CD14-positive monocyte (primary cell): ENCODE results near the gene TRMO. TPM values are rescaled to one million over a fixed set of nuclear protein-coding genes. Genes with fewer than 3 reads are reported as not detected.

Experiments
- DNase-seq, 3 donors: peaks; one replicate each; pipeline ENCODE4 v3.0.0-alpha.2; 2011 to 2022
- H2AFZ ChIP-seq: 2 replicates; pipeline ENCODE4 v1.6.0; 2012; ENCODE audit warnings: mild to moderate bottlenecking, low read depth, low read length, inconsistent platforms; ENCODE audit not compliant: insufficient read depth, poor library complexity, severe bottlenecking
- H3K27ac ChIP-seq, 2 donors: 1 replicate in 1 of 2; 2 replicates in 1 of 2; pipeline ENCODE4 v1.5.1; 2012 to 2013; ENCODE audit warnings: low read length in 2 of 2, control low read depth in 1 of 2, inconsistent platforms in 1 of 2, low read depth in 1 of 2, mild to moderate bottlenecking in 1 of 2
- H3K27me3 ChIP-seq, 2 donors: one replicate each; pipeline versions ENCODE4 v1.6.0 to v1.6.1; 2011 to 2013; ENCODE audit warnings: low read length in 2 of 2; ENCODE audit not compliant: control insufficient read depth in 2 of 2, insufficient read depth in 2 of 2
- H3K36me3 ChIP-seq, 2 donors: replicated peaks in 1 of 2; 1 replicate in 1 of 2; 2 replicates in 1 of 2; pipeline versions ENCODE4 v1.5.1 to v1.6.1; 2012 to 2013; ENCODE audit warnings: low read length in 2 of 2, control low read depth in 1 of 2, inconsistent platforms in 1 of 2, mild to moderate bottlenecking in 1 of 2; ENCODE audit not compliant: insufficient read depth in 2 of 2, control insufficient read depth in 1 of 2
- H3K4me1 ChIP-seq, 2 donors: 1 replicate in 1 of 2; 2 replicates in 1 of 2; pipeline versions ENCODE4 v1.5.1 to v1.6.1; 2012 to 2013; ENCODE audit warnings: low read length in 2 of 2, control low read depth in 1 of 2, inconsistent platforms in 1 of 2, mild to moderate bottlenecking in 1 of 2, moderate library complexity in 1 of 2; ENCODE audit not compliant: insufficient read depth in 2 of 2, control insufficient read depth in 1 of 2
- H3K4me2 ChIP-seq: replicated peaks from 2 replicates; pipeline ENCODE3; 2012; ENCODE audit warnings: low read length, moderate library complexity, mild to moderate bottlenecking; ENCODE audit not compliant: poor library complexity, severe bottlenecking; ENCODE audit errors: extremely low read depth
- H3K4me3 ChIP-seq, 3 experiments: fragments of 200-600 bp in 1 of 3; sonication (generic) in 1 of 3; replicated peaks in 1 of 3; 1 replicate in 2 of 3; 2 replicates in 1 of 3; pipeline ENCODE4 v1.5.1; 2011 to 2013; ENCODE audit warnings: low read length in 3 of 3, mild to moderate bottlenecking in 3 of 3, control low read depth in 2 of 3, low read depth in 2 of 3, inconsistent platforms in 1 of 3, moderate library complexity in 1 of 3
- H3K79me2 ChIP-seq: 2 replicates; pipeline ENCODE4 v1.6.0; 2012; ENCODE audit warnings: mild to moderate bottlenecking, control low read depth, inconsistent platforms, low read length, moderate library complexity; ENCODE audit not compliant: insufficient read depth
- H3K9ac ChIP-seq: 2 replicates; pipeline ENCODE4 v1.6.0; 2017; ENCODE audit warnings: low read length, mild to moderate bottlenecking; ENCODE audit not compliant: insufficient read depth, poor library complexity, severe bottlenecking
- H3K9me3 ChIP-seq, 2 donors: replicated peaks in 1 of 2; 1 replicate in 1 of 2; 2 replicates in 1 of 2; pipeline versions ENCODE4 v1.5.1 to v1.6.1; 2012 to 2013; ENCODE audit warnings: low read length in 2 of 2, control low read depth in 1 of 2; ENCODE audit not compliant: control insufficient read depth in 1 of 2, insufficient read depth in 1 of 2
- H4K20me1 ChIP-seq: 2 replicates; pipeline ENCODE4 v1.6.0; 2012; ENCODE audit warnings: mild to moderate bottlenecking, low read length, control low read depth, moderate library complexity; ENCODE audit not compliant: insufficient read depth
- H3K27ac Mint-ChIP-seq, 7 donors: one replicate each; pipeline ENCODE4 v1.8.0; 2020; ENCODE audit warnings: mild to moderate bottlenecking in 7 of 7, mixed read lengths in 7 of 7, moderate library complexity in 6 of 7, inconsistent platforms in 2 of 7
- H3K27me3 Mint-ChIP-seq, 3 donors: one replicate each; pipeline ENCODE4 v1.8.0; 2021 to 2022; ENCODE audit warnings: low read depth in 3 of 3, mild to moderate bottlenecking in 3 of 3, mixed read lengths in 3 of 3, moderate library complexity in 3 of 3, inconsistent platforms in 1 of 3
- H3K36me3 Mint-ChIP-seq, 2 donors: one replicate each; pipeline ENCODE4 v1.8.0; 2020; ENCODE audit warnings: mixed read lengths in 2 of 2, inconsistent platforms in 1 of 2, mild to moderate bottlenecking in 1 of 2
- H3K4me1 Mint-ChIP-seq: one replicate; pipeline ENCODE4 v1.8.0; 2020; ENCODE audit warnings: mild to moderate bottlenecking, mixed read lengths
- H3K4me3 Mint-ChIP-seq, 2 donors: one replicate each; pipeline ENCODE4 v1.8.0; 2020; ENCODE audit warnings: mild to moderate bottlenecking in 2 of 2, mixed read lengths in 2 of 2, moderate library complexity in 1 of 2
- H3K9me3 Mint-ChIP-seq, 7 donors: one replicate each; pipeline ENCODE4 v1.8.0; 2020 to 2022; ENCODE audit warnings: mixed read lengths in 7 of 7, mild to moderate bottlenecking in 6 of 7, moderate library complexity in 6 of 7, inconsistent platforms in 2 of 7
- CTCF ChIP-seq: fragments of 200-600 bp; IDR thresholded peaks from one replicate; pipeline ENCODE4 v1.8.0; 2022; ENCODE audit warnings: antibody characterized with exemption, mild to moderate bottlenecking
- WGBS: methylation state at CpG from one replicate; pipeline ENCODE4 v1.1.5; 2013; ENCODE audit warnings: missing lambda C conversion rate; ENCODE audit not compliant: insufficient coverage; 5-methylcytosine and 5-hydroxymethylcytosine counted together
- intact Hi-C, 2 donors: fragments of 100-400 bp; cut with micrococcal nuclease; formaldehyde crosslinking; loops; one replicate each; pipeline versions ENCODE4 v1.15.0 to v1.15.1; 2023
- polyA plus RNA-seq, 3 donors: library from polyadenylated mRNA; depleted of rRNA in 1 of 3; unstranded in 2 of 3; stranded (reverse) in 1 of 3; fragments of 300-500 nt in 2 of 3; fragments of >200 nt in 1 of 3; fragmentation: Illumina TruSeq in 2 of 3; gene quantifications; 1 replicate in 2 of 3; 2 replicates in 1 of 3; pipeline ENCODE4 v1.2.3, GENCODE V29; 2012 to 2021

The TRMO gene
- polyA plus RNA-seq, 3 donors: 13.4 to 20.6 (median 13.5) TPM

GRCh38 chr9:97904725-97905124 is 17.6 kb downstream of the TRMO start:
- H3K4me3 Mint-ChIP-seq: no peak overlapping the region
- peak overlapping the region in 1 of 2 donors; percentile 95 for H3K27ac ChIP-seq
- H3K36me3 ChIP-seq: peaks cover 4 to 33% of the 10 kb centered on the region in 2 donors
- no peaks in the 10 kb centered on the region for H3K27me3 ChIP-seq
- H3K4me3 ChIP-seq: no peak overlapping the region
- H2AFZ ChIP-seq: no peak overlapping the region
- TF ChIP-seq CTCF: no peak
- H3K9me3 ChIP-seq: no peaks in the 10 kb centered on the region
- H3K4me1 ChIP-seq: peaks cover 53 to 64% of the 10 kb centered on the region in 2 donors
- H3K4me1 Mint-ChIP-seq: peaks cover 57% of the 10 kb centered on the region
- peaks cover 34 to 55% of the 10 kb centered on the region in 2 donors for H3K36me3 Mint-ChIP-seq
- H3K9me3 Mint-ChIP-seq: no peaks in the 10 kb centered on the region
- peaks cover 0 to 4% (median 0%) of the 10 kb centered on the region in 3 donors for H3K27me3 Mint-ChIP-seq
- peaks cover 12% of the 10 kb centered on the region for H4K20me1 ChIP-seq
- H3K4me2 ChIP-seq: peak overlapping the region; percentile 65
- DNase-seq: no peak
- intact Hi-C loops: loop anchor here in 1 of 2 donors (5.0 to 10.0 kb wide), 3 partner anchors 190 to 348 kb away; no protein-coding TSS in a partner anchor
- peaks cover 63% of the 10 kb centered on the region for H3K79me2 ChIP-seq
- H3K9ac ChIP-seq: no peak overlapping the region
- 87% methylated on average over 7 of the region's 9 CpGs for WGBS
- H3K27ac Mint-ChIP-seq: peak overlapping the region; percentile 83 to 95 (median 89)

GRCh38 chr9:97903177-97903576 is 19.1 kb downstream of the TRMO start:
- Mint-ChIP-seq H3K4me1 (peaks cover 45% of the 10 kb centered on the region), H3K9me3 (no peaks in the 10 kb centered on the region), H3K27me3 (peaks cover 0 to 4% (median 0%) of the 10 kb centered on the region in 3 donors), H3K36me3 (peaks cover 34 to 53% of the 10 kb centered on the region in 2 donors), H3K27ac (peak overlapping the region in 3 of 7 donors; percentile 54 to 65 (median 55)), H3K4me3 (no peak overlapping the region)
- Histone ChIP-seq H3K4me1 (peaks cover 41 to 50% of the 10 kb centered on the region in 2 donors), H3K27ac (peak overlapping the region in 1 of 2 donors; percentile 56), H3K27me3 (no peaks in the 10 kb centered on the region), H3K79me2 (peaks cover 65% of the 10 kb centered on the region), H3K9me3 (no peaks in the 10 kb centered on the region), H3K4me2 (no peak overlapping the region), H4K20me1 (peaks cover 8% of the 10 kb centered on the region), H2AFZ (no peak overlapping the region), H3K36me3 (peaks cover 2 to 31% of the 10 kb centered on the region in 2 donors), H3K9ac (no peak overlapping the region), H3K4me3 (no peak overlapping the region)
- no peak for DNase-seq
- no CpG with 5 or more reads among the region's 1 CpG for whole genome bisulfite sequencing
- TF ChIP-seq CTCF: no peak
- intact Hi-C loops: loop anchor here in 1 of 2 donors (10.0 kb wide), 2 partner anchors 188 to 222 kb away; no protein-coding TSS in a partner anchor
